ENCODE data around the gene RNF14. TPM values are rescaled to one million over a fixed set of nuclear protein-coding genes. Genes with fewer than 3 reads are reported as not detected.

Gene RNF14
- total RNA-seq, 1 experiment from 2014 or later, result 29.7 TPM

Other genes starting within 250 kb of the RNF14 start
- gene PCDH1, start 90.7 kb upstream of the RNF14 start, total RNA-seq (2021), result 88.5 and 101 TPM in 2 replicates
- gene DELE1, start 45.2 kb upstream of the RNF14 start, total RNA-seq (2021), result 68.5 and 80.8 TPM in 2 replicates
- gene PCDH12, start 10.9 kb upstream of the RNF14 start, total RNA-seq (2021), result not detected in 2 replicates
- 46.5 and 54.1 TPM in 2 replicates for gene GNPDA1, start 43.9 kb downstream of the RNF14 start, total RNA-seq (2021)
- 40.7 and 40.9 TPM in 2 replicates for gene NDFIP1, start 139.7 kb downstream of the RNF14 start, total RNA-seq (2021)